Gastroesophageal sphincter (tissue), 4 donors: ENCODE measurements around the gene ARL4C. TPM values are rescaled to one million over a fixed set of nuclear protein-coding genes. Genes with fewer than 3 reads are reported as not detected.

Experiments used
- ATAC-seq: fragments of 150-250 bp; one replicate; pipeline ENCODE4 v1.9.1; 2016; ENCODE audit warnings: mild to moderate bottlenecking, moderate library complexity
- H3K27ac ChIP-seq, 4 donors: fragments of 200-600 bp; sonication (generic) in 3 of 4; 1 replicate in 3 of 4; 2 replicates in 1 of 4; pipeline ENCODE4 v1.5.1; 2016 to 2019
- H3K27me3 ChIP-seq: fragments of 200-600 bp; sonication (generic); one replicate; pipeline ENCODE4 v1.5.1; 2019
- H3K36me3 ChIP-seq, 2 donors: fragments of 200-600 bp; sonication (generic); one replicate each; pipeline ENCODE4 v1.5.1; 2019; ENCODE audit warnings: control low read depth in 1 of 2
- H3K4me1 ChIP-seq, 3 donors: fragments of 200-600 bp; sonication (generic); 1 replicate in 2 of 3; 2 replicates in 1 of 3; pipeline ENCODE4 v1.5.1; 2016 to 2019; ENCODE audit warnings: control low read depth in 2 of 3
- H3K4me3 ChIP-seq, 2 donors: fragments of 200-600 bp; sonication (generic); one replicate each; pipeline ENCODE4 v1.5.1; 2019; ENCODE audit warnings: mild to moderate bottlenecking in 1 of 2, moderate library complexity in 1 of 2
- H3K9me3 ChIP-seq, 3 donors: fragments of 200-600 bp; sonication (generic); one replicate each; pipeline ENCODE4 v1.5.1; 2017 to 2019; ENCODE audit warnings: control low read depth in 2 of 3
- EP300 ChIP-seq: sonication (generic); formaldehyde crosslinking; IDR thresholded peaks from one replicate; pipeline ENCODE4 v1.6.1; 2017; ENCODE audit warnings: antibody characterized with exemption, mild to moderate bottlenecking
- POLR2A ChIP-seq, 2 donors: fragments of 450-650 bp; IDR thresholded peaks; one replicate each; pipeline ENCODE4 v1.6.1; 2017; ENCODE audit warnings: antibody characterized with exemption in 2 of 2, mild to moderate bottlenecking in 2 of 2, moderate library complexity in 1 of 2
- POLR2AphosphoS5 ChIP-seq: sonication (generic); formaldehyde crosslinking; IDR thresholded peaks from one replicate; pipeline ENCODE4 v1.6.1; 2017; ENCODE audit warnings: antibody characterized with exemption
- WGBS, 2 donors: methylation state at CpG; one replicate each; pipeline ENCODE4 v1.1.5; 2018; ENCODE audit warnings: low coverage in 1 of 2; 5-methylcytosine and 5-hydroxymethylcytosine counted together
- total RNA-seq, 4 donors: library from RNA; depleted of rRNA; stranded (reverse); fragments of >200 nt; gene quantifications; one replicate each; pipeline ENCODE4 v1.1.0, GENCODE V29; 2016
- TF ChIP-seq, protein P1 (sequence below), 4 experiments: fragments of 200-600 bp in 2 of 4; fragments of 450-650 bp in 2 of 4; sonication (generic) in 1 of 4; IDR thresholded peaks; one replicate each; pipeline ENCODE4 v1.5.1; 2017 to 2019; ENCODE audit warnings: antibody characterized with exemption in 4 of 4, mild to moderate bottlenecking in 2 of 4, moderate library complexity in 2 of 4

The ARL4C gene
- total RNA-seq, 4 donors from 2014 or later: 3.7 to 12.7 (median 7.2) TPM

DNA sequence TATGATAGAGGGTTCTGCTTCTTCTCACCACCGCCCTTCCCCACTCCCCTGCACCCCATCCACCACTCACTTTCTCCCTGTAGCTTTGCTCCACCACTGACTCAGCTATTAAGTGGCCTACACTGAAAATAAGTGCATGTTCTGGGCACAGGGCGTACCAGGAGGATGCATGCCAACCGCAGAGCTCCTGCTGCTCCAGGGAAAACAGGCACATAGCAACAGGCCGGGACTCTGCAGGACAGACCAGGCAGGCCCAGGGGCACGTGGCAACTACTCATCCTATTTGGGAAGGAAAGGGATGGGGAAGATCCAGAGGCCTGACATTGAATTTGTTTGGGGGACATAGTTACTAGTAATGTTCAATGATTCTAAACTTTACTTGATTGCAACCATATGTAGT lies 28.4 kb downstream of the ARL4C start:
- WGBS, 2 donors: 60% methylated on average over 3 of the region's 5 CpGs; no CpG with 5 or more reads in 1 of the 2 donors
- ATAC-seq: no peak
- Histone ChIP-seq H3K4me1 (no peaks in the 10 kb centered on the region), H3K9me3 (no peaks in the 10 kb centered on the region), H3K36me3 (no peaks in the 10 kb centered on the region), H3K27ac (no peak overlapping the region), H3K27me3 (no peaks in the 10 kb centered on the region), H3K4me3 (no peak overlapping the region)
- TF ChIP-seq POLR2AphosphoS5 (no peak), EP300 (no peak), POLR2A (IDR thresholded peaks at IDR 0.05) (no peak)
- TF ChIP-seq, protein P1, sequence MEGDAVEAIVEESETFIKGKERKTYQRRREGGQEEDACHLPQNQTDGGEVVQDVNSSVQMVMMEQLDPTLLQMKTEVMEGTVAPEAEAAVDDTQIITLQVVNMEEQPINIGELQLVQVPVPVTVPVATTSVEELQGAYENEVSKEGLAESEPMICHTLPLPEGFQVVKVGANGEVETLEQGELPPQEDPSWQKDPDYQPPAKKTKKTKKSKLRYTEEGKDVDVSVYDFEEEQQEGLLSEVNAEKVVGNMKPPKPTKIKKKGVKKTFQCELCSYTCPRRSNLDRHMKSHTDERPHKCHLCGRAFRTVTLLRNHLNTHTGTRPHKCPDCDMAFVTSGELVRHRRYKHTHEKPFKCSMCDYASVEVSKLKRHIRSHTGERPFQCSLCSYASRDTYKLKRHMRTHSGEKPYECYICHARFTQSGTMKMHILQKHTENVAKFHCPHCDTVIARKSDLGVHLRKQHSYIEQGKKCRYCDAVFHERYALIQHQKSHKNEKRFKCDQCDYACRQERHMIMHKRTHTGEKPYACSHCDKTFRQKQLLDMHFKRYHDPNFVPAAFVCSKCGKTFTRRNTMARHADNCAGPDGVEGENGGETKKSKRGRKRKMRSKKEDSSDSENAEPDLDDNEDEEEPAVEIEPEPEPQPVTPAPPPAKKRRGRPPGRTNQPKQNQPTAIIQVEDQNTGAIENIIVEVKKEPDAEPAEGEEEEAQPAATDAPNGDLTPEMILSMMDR (IDR thresholded peaks at IDR 0.05): no peak

DNA sequence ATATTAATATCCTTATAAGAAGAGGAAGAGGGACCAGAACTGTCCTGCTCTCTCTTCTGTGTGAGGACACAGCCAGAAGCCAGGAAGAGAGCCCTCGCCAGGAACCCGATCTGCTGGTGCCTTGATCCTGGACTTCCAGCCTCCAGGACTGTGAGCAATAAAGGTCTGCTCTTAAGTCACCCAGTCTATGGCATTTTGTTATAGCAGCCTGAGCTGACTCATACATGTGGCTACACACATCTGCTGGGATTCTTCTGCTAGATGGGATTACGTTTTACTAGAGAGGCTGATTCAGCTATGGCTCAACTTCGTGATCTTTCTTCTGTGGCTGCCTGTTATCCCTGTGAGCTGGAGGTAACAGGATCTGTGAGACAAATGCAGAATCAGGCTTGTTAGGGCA lies 29.6 kb downstream of the ARL4C start:
- H3K27me3 ChIP-seq: no peaks in the 10 kb centered on the region
- ATAC-seq: no peak
- no peak for TF ChIP-seq POLR2A (IDR thresholded peaks at IDR 0.05)
- no peak for TF ChIP-seq EP300
- TF ChIP-seq POLR2AphosphoS5: no peak
- TF ChIP-seq, protein P1 (IDR thresholded peaks at IDR 0.05): no peak
- no peaks in the 10 kb centered on the region for H3K9me3 ChIP-seq
- H3K36me3 ChIP-seq: no peaks in the 10 kb centered on the region
- no peaks in the 10 kb centered on the region for H3K4me1 ChIP-seq
- H3K27ac ChIP-seq: no peak overlapping the region
- H3K4me3 ChIP-seq: no peak overlapping the region
- 100% methylated on average over 2 of the region's 4 CpGs; no CpG with 5 or more reads in 1 of the 2 donors for WGBS, 2 donors

DNA sequence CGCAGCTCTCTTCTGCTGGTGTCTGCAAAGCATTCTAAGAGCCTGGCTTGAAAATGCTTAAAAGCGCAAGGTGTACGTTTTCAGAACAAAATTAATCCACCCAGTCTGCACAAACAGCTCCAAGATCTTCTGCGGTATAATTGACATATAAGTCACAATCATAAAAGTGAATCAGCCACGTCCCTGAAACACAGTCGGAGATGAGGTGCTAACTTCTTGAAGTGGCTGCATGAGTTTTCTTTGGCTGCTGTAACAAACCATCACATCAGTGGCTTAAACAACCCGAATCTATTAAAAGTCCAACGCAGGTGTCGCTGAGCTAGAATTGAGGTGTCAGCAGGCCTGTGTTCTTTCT lies 32.6 kb downstream of the ARL4C start:
- H3K36me3 ChIP-seq: no peaks in the 10 kb centered on the region
- H3K27me3 ChIP-seq: no peaks in the 10 kb centered on the region
- WGBS, 2 donors: 86 to 87% methylated on average over 6 to 8 of the region's 9 CpGs
- H3K4me1 ChIP-seq: no peaks in the 10 kb centered on the region
- TF ChIP-seq, protein P1 (IDR thresholded peaks at IDR 0.05): no peak
- TF ChIP-seq POLR2AphosphoS5: no peak
- TF ChIP-seq POLR2A (IDR thresholded peaks at IDR 0.05): no peak
- no peak for TF ChIP-seq EP300
- no peak overlapping the region for H3K27ac ChIP-seq
- no peak for ATAC-seq
- no peak overlapping the region for H3K4me3 ChIP-seq
- no peaks in the 10 kb centered on the region for H3K9me3 ChIP-seq

DNA sequence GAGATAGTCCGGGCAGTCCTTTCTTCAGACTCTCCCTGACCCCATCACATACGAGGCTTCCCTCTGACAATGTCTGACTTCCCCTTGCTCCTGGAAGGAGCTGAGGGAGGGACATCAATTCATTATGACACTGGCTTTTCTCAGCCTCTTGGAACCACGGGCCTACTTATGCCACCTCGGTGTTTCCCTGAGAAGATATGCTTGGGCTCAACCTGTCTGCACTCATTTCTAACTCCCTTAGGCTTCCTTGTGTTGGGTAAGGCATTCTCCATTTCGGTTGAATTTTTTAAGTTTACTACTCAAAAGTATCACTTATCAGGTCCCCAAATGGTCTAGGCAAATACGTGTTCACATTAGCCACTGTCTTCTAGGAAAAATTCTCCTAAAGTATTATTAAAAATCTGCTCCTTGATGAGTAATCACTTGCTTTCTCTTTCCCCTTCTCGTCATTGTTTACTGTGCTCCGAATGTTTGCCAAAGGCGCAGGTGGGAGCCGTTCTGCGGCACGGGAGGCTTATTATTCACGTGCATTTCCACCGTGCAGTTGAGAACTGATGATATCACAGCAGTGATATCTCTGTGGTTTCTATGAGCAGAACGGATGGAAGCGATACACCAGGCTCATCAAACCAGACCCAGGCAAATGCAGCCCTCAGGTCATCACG lies 33.1 kb downstream of the ARL4C start:
- no peak overlapping the region for H3K27ac ChIP-seq
- no peaks in the 10 kb centered on the region for H3K4me1 ChIP-seq
- H3K4me3 ChIP-seq: no peak overlapping the region
- no peaks in the 10 kb centered on the region for H3K27me3 ChIP-seq
- no peak for ATAC-seq
- 73 to 85% methylated on average over 13 to 16 of the region's 17 CpGs for WGBS, 2 donors
- H3K36me3 ChIP-seq: no peaks in the 10 kb centered on the region
- peaks cover 0 to under 1% (median 0%) of the 10 kb centered on the region in 3 donors for H3K9me3 ChIP-seq
- TF ChIP-seq POLR2A (IDR thresholded peaks at IDR 0.05) (no peak), POLR2AphosphoS5 (no peak), EP300 (no peak)
- TF ChIP-seq, protein P1 (IDR thresholded peaks at IDR 0.05): no peak

DNA sequence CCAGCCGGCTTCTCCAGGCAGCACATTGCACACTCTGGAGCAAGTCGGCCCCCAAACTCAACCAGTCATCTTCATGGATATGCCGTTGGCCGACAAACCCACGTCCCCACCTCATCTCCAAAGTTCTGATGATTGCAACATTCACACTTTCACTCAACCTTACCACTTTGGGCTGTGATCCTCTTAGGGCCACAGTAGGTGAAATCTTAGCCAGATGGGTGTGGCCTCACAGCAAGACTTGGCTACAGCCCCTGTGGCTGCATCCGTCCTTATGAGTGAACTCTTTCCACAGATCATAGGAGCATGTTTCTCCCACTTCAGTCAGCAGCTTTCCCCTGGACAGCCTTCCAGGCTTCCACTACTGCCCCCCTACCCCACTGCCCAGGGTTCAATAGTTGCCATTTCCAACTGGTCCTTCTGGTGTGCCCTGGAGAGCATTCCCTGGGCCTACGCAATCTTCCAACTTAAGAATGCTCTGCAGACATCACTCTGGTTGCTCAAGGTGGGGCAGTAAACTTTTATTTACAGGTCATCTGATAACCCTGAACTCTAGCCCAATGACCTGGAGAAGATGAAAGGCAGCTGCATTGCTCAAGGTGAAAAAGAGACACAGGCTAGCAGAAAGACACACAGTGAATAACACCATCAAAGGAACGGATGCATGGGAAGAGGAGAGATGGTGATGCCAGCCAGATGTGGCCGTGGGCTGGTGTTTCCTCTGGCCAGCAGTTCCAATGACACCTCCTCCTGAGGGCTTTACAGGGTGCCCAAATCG lies 34.5 kb downstream of the ARL4C start:
- Histone ChIP-seq H3K4me3 (no peak overlapping the region), H3K27me3 (no peaks in the 10 kb centered on the region), H3K27ac (no peak overlapping the region), H3K4me1 (no peaks in the 10 kb centered on the region), H3K36me3 (no peaks in the 10 kb centered on the region), H3K9me3 (peaks cover 0 to 14% (median 0%) of the 10 kb centered on the region in 3 donors)
- ATAC-seq: no peak
- TF ChIP-seq POLR2AphosphoS5 (no peak), EP300 (no peak), POLR2A (IDR thresholded peaks at IDR 0.05) (no peak)
- TF ChIP-seq, protein P1 (IDR thresholded peaks at IDR 0.05): no peak
- WGBS, 2 donors: 86 to 87% methylated on average over 3 to 5 of the region's 10 CpGs
